Peyer's patch (tissue), 4 donors: ENCODE data around the gene ACADSB.

Experiments
- POLR2A ChIP-seq, 2 donors: fragments of 450-650 bp; IDR thresholded peaks; one replicate each; pipeline ENCODE4 v1.5.1; 2017; ENCODE audit warnings: antibody characterized with exemption in 2 of 2, mild to moderate bottlenecking in 2 of 2, moderate library complexity in 2 of 2
- TF ChIP-seq, protein P1 (sequence below), 6 experiments: fragments of 450-650 bp in 4 of 6; fragments of 200-600 bp in 2 of 6; sonication (generic) in 1 of 6; IDR thresholded peaks; one replicate each; pipeline ENCODE4 v1.5.1; 2017 to 2019; ENCODE audit warnings: antibody characterized with exemption in 6 of 6, mild to moderate bottlenecking in 3 of 6, moderate library complexity in 1 of 6

DNA sequence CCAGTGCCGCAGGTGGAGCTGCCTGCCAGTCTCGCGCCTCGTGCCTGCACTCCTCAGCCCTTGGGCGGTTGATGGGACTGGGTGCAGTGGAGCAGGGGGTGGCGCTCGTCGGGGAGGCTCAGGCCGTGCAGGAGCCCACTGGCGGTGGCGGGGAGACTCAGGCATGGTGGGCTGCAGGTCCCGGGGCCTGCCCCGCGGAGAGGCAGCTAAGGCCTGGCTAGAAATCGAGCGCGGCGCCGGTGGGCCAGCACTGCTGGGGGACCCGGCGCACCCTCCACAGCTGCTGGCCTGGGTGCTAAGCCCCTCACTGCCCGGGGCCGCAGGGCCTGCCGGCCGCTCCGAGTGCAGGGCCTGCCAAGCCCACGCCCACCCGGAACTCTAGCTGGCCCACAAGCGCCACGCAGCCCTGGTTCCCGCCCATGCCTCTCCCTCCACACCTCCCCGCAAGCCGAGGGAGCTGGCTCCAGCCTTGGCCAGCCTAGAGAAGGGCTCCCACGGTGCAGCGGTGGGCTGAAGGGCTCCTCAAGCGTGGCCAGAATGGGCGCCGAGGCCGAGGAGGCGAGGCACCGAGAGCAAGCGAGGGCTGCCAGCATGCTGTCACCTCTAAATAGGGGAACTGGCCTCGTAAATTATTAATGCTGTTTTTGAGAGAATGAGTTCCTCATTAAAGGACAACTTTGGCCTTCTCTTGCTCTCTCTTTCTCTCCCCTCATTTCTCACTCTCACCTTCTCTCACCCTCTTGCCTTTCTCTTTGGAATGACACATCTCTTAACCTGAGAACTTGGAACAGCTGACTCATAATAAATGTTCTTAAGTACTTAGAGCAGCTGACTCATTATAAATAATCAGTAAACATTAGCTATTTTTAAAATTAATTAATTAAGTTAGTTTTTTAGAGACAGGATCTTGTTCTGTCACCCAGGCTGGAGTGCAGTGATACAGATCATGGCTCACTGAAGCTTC lies 4.9 kb downstream of the ACADSB start:
- TF ChIP-seq, protein P1, sequence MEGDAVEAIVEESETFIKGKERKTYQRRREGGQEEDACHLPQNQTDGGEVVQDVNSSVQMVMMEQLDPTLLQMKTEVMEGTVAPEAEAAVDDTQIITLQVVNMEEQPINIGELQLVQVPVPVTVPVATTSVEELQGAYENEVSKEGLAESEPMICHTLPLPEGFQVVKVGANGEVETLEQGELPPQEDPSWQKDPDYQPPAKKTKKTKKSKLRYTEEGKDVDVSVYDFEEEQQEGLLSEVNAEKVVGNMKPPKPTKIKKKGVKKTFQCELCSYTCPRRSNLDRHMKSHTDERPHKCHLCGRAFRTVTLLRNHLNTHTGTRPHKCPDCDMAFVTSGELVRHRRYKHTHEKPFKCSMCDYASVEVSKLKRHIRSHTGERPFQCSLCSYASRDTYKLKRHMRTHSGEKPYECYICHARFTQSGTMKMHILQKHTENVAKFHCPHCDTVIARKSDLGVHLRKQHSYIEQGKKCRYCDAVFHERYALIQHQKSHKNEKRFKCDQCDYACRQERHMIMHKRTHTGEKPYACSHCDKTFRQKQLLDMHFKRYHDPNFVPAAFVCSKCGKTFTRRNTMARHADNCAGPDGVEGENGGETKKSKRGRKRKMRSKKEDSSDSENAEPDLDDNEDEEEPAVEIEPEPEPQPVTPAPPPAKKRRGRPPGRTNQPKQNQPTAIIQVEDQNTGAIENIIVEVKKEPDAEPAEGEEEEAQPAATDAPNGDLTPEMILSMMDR (IDR thresholded peaks at IDR 0.05), result no peak
- no peak for TF ChIP-seq POLR2A (IDR thresholded peaks at IDR 0.05)
